ENCODE results near the gene CFAP61. TPM values are rescaled to one million over a fixed set of nuclear protein-coding genes. Genes with fewer than 3 reads are reported as not detected.

The CFAP61 gene
- total RNA-seq, 6 donors from 2014 or later: 0.37 to 14.3 (median 6.1) TPM

GRCh38 chr20:20274821-20275220 lies 222.5 kb downstream of the CFAP61 start:
- Histone ChIP-seq H3K9me3 (no peaks in the 10 kb centered on the region), H3K27me3 (no peaks in the 10 kb centered on the region), H3K27ac (no peak overlapping the region), H3K4me3 (no peak overlapping the region), H3K36me3 (no peaks in the 10 kb centered on the region), H3K4me1 (peaks cover 0 to 5% (median 2%) of the 10 kb centered on the region in 4 donors)
- TF ChIP-seq EP300 (IDR thresholded peaks at IDR 0.05) (no peak), CTCF (IDR thresholded peaks at IDR 0.05) (no peak), POLR2AphosphoS5 (IDR thresholded peaks at IDR 0.05) (no peak), POLR2A (IDR thresholded peaks at IDR 0.05) (no peak)
- 85 to 90% methylated on average over 3 of the region's 3 CpGs for WGBS, 2 donors
- DNase-seq: no peak
- ATAC-seq (ENCODE audit: low FRiP score in 2 of 2): no peak

- no peak overlapping the region for H3K27ac ChIP-seq
- peaks cover 0 to 5% (median 2%) of the 10 kb centered on the region in 4 donors for H3K4me1 ChIP-seq
- no peak for DNase-seq
- TF ChIP-seq POLR2AphosphoS5 (IDR thresholded peaks at IDR 0.05) (no peak), POLR2A (IDR thresholded peaks at IDR 0.05) (no peak), CTCF (IDR thresholded peaks at IDR 0.05) (no peak), EP300 (IDR thresholded peaks at IDR 0.05) (no peak)
- WGBS, 2 donors: 75 to 82% methylated on average over 5 of the region's 5 CpGs
- H3K4me3 ChIP-seq: no peak overlapping the region
- no peaks in the 10 kb centered on the region for H3K9me3 ChIP-seq
- no peak for ATAC-seq (ENCODE audit: low FRiP score in 2 of 2)
- no peaks in the 10 kb centered on the region for H3K36me3 ChIP-seq
- no peaks in the 10 kb centered on the region for H3K27me3 ChIP-seq
Measured at GRCh38 chr20:20275636-20276035, 223.3 kb downstream of the CFAP61 start.

GRCh38 chr20:20276811-20277530 lies 224.6 kb downstream of the CFAP61 start:
- H3K36me3 ChIP-seq: no peaks in the 10 kb centered on the region
- no peaks in the 10 kb centered on the region for H3K9me3 ChIP-seq
- WGBS, 2 donors: 41 to 50% methylated on average over 18 to 26 of the region's 26 CpGs
- no peak overlapping the region for H3K4me3 ChIP-seq
- TF ChIP-seq CTCF (IDR thresholded peaks at IDR 0.05) (no peak), EP300 (IDR thresholded peaks at IDR 0.05) (no peak), POLR2AphosphoS5 (IDR thresholded peaks at IDR 0.05) (no peak), POLR2A (IDR thresholded peaks at IDR 0.05) (no peak)
- peak in 1 of 2 donors; percentile 65 for DNase-seq
- peak in 1 of 2 donors; percentile 65 for ATAC-seq (ENCODE audit: low FRiP score in 2 of 2)
- H3K4me1 ChIP-seq: peaks cover 0 to 5% (median 2%) of the 10 kb centered on the region in 4 donors
- H3K27ac ChIP-seq: no peak overlapping the region
- no peaks in the 10 kb centered on the region for H3K27me3 ChIP-seq

GRCh38 chr20:20277894-20278335 lies 225.6 kb downstream of the CFAP61 start:
- peak in 1 of 2 donors; percentile 77 for ATAC-seq (ENCODE audit: low FRiP score in 2 of 2)
- no peak overlapping the region for H3K27ac ChIP-seq

More at GRCh38 chr20:20277894-20278335, 225.6 kb downstream of the CFAP61 start:
- H3K27me3 ChIP-seq: no peaks in the 10 kb centered on the region
- H3K4me3 ChIP-seq: no peak overlapping the region
- no peak for DNase-seq
- H3K4me1 ChIP-seq: peaks cover 0 to 5% (median 2%) of the 10 kb centered on the region in 4 donors
- TF ChIP-seq POLR2A (IDR thresholded peaks at IDR 0.05) (no peak), EP300 (IDR thresholded peaks at IDR 0.05) (no peak), CTCF (IDR thresholded peaks at IDR 0.05) (no peak), POLR2AphosphoS5 (IDR thresholded peaks at IDR 0.05) (no peak)
- H3K36me3 ChIP-seq: no peaks in the 10 kb centered on the region
- 43 to 81% methylated on average over 3 of the region's 3 CpGs for WGBS, 2 donors
- no peaks in the 10 kb centered on the region for H3K9me3 ChIP-seq
